ENCODE measurements around the gene RAB23. TPM values are rescaled to one million over a fixed set of nuclear protein-coding genes. Genes with fewer than 3 reads are reported as not detected.

The RAB23 gene
- total RNA-seq, 1 donor from 2014 or later = 21.4 TPM

GRCh38 chr6:57180596-57180995 lies 41.5 kb downstream of the RAB23 start:
- no peak overlapping the region for H3K4me3 Mint-ChIP-seq (ENCODE audit: unreplicated experiment)
- H3K36me3 ChIP-seq (ENCODE audit: insufficient read depth, low read length) = peaks cover 34% of the 10 kb centered on the region

DNA sequence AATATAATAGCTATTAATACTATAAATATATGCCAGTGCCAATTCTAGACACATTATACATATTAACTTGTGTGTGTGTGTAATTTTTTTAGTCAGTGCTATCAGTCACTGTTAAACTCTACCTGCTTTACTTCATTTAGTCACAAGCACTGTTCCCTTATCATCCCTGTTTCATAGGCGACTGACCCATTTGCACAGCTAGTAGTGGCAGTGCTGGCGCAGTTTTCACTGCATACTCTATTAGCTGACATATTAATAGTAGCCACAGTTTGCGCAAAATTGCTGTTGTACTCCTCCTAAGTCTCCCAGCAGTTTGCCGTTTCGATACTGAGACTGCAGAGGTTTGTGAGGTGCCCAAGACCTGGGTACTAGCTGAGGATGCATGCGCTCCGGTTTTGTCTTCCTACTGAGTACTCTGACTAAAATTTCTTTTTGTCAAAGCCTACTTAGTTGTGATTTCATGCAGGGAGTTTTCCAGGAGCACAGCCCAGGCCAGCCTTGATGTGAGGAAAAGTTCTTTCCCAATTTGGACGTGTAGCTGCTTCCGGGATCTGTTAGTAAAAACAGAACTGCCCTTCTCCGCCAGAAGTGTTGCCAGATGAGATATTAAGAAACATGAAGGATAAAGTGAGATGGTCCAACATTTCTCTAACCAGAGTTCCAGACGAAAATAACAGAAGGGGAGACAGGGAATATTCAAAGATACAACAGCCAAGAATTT lies 44.4 kb downstream of the RAB23 start:
- Histone ChIP-seq H3K27ac (ENCODE audit: low read depth, low read length) (no peak overlapping the region), H2AFZ (ENCODE audit: low read depth, low read length) (no peak overlapping the region), H3K36me3 (ENCODE audit: insufficient read depth, low read length) (peaks cover 12% of the 10 kb centered on the region), H3K4me3 (ENCODE audit: insufficient read depth, low read depth, low read length) (no peak overlapping the region), H3K27me3 (ENCODE audit: insufficient read depth, low read length) (no peaks in the 10 kb centered on the region), H3K9me3 (ENCODE audit: insufficient read depth, low read depth, low read length) (no peaks in the 10 kb centered on the region), H3K79me2 (ENCODE audit: insufficient read depth, low read length) (peaks cover 95% of the 10 kb centered on the region), H4K20me1 (ENCODE audit: insufficient read depth, low read length) (peaks cover 36% of the 10 kb centered on the region), H3K4me1 (ENCODE audit: insufficient read depth, low read length) (peaks cover 11% of the 10 kb centered on the region), H3K9ac (ENCODE audit: low read length) (no peak overlapping the region), H3K4me2 (ENCODE audit: low read length) (no peak overlapping the region)
- peaks cover 24% of the 10 kb centered on the region for H3K4me1 Mint-ChIP-seq (ENCODE audit: low read depth, unreplicated experiment)
- H3K4me3 Mint-ChIP-seq (ENCODE audit: unreplicated experiment) = no peak overlapping the region
- TF ChIP-seq EZH2 (IDR thresholded peaks at IDR 0.05; ENCODE audit: insufficient read depth, low read length) = no peak
- TF ChIP-seq, protein P1, sequence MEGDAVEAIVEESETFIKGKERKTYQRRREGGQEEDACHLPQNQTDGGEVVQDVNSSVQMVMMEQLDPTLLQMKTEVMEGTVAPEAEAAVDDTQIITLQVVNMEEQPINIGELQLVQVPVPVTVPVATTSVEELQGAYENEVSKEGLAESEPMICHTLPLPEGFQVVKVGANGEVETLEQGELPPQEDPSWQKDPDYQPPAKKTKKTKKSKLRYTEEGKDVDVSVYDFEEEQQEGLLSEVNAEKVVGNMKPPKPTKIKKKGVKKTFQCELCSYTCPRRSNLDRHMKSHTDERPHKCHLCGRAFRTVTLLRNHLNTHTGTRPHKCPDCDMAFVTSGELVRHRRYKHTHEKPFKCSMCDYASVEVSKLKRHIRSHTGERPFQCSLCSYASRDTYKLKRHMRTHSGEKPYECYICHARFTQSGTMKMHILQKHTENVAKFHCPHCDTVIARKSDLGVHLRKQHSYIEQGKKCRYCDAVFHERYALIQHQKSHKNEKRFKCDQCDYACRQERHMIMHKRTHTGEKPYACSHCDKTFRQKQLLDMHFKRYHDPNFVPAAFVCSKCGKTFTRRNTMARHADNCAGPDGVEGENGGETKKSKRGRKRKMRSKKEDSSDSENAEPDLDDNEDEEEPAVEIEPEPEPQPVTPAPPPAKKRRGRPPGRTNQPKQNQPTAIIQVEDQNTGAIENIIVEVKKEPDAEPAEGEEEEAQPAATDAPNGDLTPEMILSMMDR (IDR thresholded peaks at IDR 0.05; ENCODE audit: insufficient read depth, low read depth, low read length) = no peak
- DNase-seq (ENCODE audit: low read depth) = no peak
- FAIRE-seq = no peak
- no peaks in the 10 kb centered on the region for H3K9me3 Mint-ChIP-seq (ENCODE audit: unreplicated experiment)
- no peaks in the 10 kb centered on the region for H3K27me3 Mint-ChIP-seq (ENCODE audit: low read depth, unreplicated experiment)
- peaks cover 3% of the 10 kb centered on the region for H3K36me3 Mint-ChIP-seq (ENCODE audit: low read depth, unreplicated experiment)
- no peak overlapping the region for H3K27ac Mint-ChIP-seq (ENCODE audit: unreplicated experiment)

More at GRCh38 chr6:57180596-57180995, 41.5 kb downstream of the RAB23 start:
- H3K27me3 Mint-ChIP-seq (ENCODE audit: low read depth, unreplicated experiment) = no peaks in the 10 kb centered on the region
- no peak overlapping the region for H3K4me2 ChIP-seq (ENCODE audit: low read length)
- FAIRE-seq (no peak), DNase-seq (ENCODE audit: low read depth) (no peak)
- no peaks in the 10 kb centered on the region for H3K4me1 ChIP-seq (ENCODE audit: insufficient read depth, low read length)
- H3K27ac ChIP-seq (ENCODE audit: low read depth, low read length) = no peak overlapping the region
- no peaks in the 10 kb centered on the region for H3K27me3 ChIP-seq (ENCODE audit: insufficient read depth, low read length)
- peaks cover 8% of the 10 kb centered on the region for H3K36me3 Mint-ChIP-seq (ENCODE audit: low read depth, unreplicated experiment)
- H3K9me3 ChIP-seq (ENCODE audit: insufficient read depth, low read depth, low read length) = no peaks in the 10 kb centered on the region
- no peak overlapping the region for H3K4me3 ChIP-seq (ENCODE audit: insufficient read depth, low read depth, low read length)
- no peaks in the 10 kb centered on the region for H3K9me3 Mint-ChIP-seq (ENCODE audit: unreplicated experiment)
- H3K79me2 ChIP-seq (ENCODE audit: insufficient read depth, low read length) = peaks cover 66% of the 10 kb centered on the region
- H3K4me1 Mint-ChIP-seq (ENCODE audit: low read depth, unreplicated experiment) = peaks cover 21% of the 10 kb centered on the region
- TF ChIP-seq, protein P1 (IDR thresholded peaks at IDR 0.05; ENCODE audit: insufficient read depth, low read depth, low read length) = no peak
- TF ChIP-seq EZH2 (IDR thresholded peaks at IDR 0.05; ENCODE audit: insufficient read depth, low read length) = no peak
- no peak overlapping the region for H2AFZ ChIP-seq (ENCODE audit: low read depth, low read length)
- no peak overlapping the region for H3K27ac Mint-ChIP-seq (ENCODE audit: unreplicated experiment)
- peaks cover 32% of the 10 kb centered on the region for H4K20me1 ChIP-seq (ENCODE audit: insufficient read depth, low read length)
- H3K9ac ChIP-seq (ENCODE audit: low read length) = no peak overlapping the region

GRCh38 chr6:57174511-57174907 lies 47.6 kb downstream of the RAB23 start:
- peak overlapping the region; percentile 85 for H3K27ac Mint-ChIP-seq (ENCODE audit: unreplicated experiment)
- H3K27me3 Mint-ChIP-seq (ENCODE audit: low read depth, unreplicated experiment) = no peaks in the 10 kb centered on the region
- Histone ChIP-seq H3K27me3 (ENCODE audit: insufficient read depth, low read length) (no peaks in the 10 kb centered on the region), H3K27ac (ENCODE audit: low read depth, low read length) (peak overlapping the region; percentile 61), H3K79me2 (ENCODE audit: insufficient read depth, low read length) (peaks cover 71% of the 10 kb centered on the region), H2AFZ (ENCODE audit: low read depth, low read length) (no peak overlapping the region), H4K20me1 (ENCODE audit: insufficient read depth, low read length) (peaks cover 22% of the 10 kb centered on the region), H3K9me3 (ENCODE audit: insufficient read depth, low read depth, low read length) (no peaks in the 10 kb centered on the region), H3K4me3 (ENCODE audit: insufficient read depth, low read depth, low read length) (peak overlapping the region; percentile 72), H3K4me1 (ENCODE audit: insufficient read depth, low read length) (peaks cover 14% of the 10 kb centered on the region), H3K36me3 (ENCODE audit: insufficient read depth, low read length) (peaks cover 4% of the 10 kb centered on the region), H3K9ac (ENCODE audit: low read length) (peak overlapping the region; percentile 92), H3K4me2 (ENCODE audit: low read length) (peak overlapping the region; percentile 88)
- FAIRE-seq (no peak), DNase-seq (ENCODE audit: low read depth) (no peak)
- no peaks in the 10 kb centered on the region for H3K9me3 Mint-ChIP-seq (ENCODE audit: unreplicated experiment)
- H3K4me1 Mint-ChIP-seq (ENCODE audit: low read depth, unreplicated experiment) = peaks cover 18% of the 10 kb centered on the region
- no peak for TF ChIP-seq EZH2 (IDR thresholded peaks at IDR 0.05; ENCODE audit: insufficient read depth, low read length)
- TF ChIP-seq, protein P1 (IDR thresholded peaks at IDR 0.05; ENCODE audit: insufficient read depth, low read depth, low read length) = no peak
- peaks cover 3% of the 10 kb centered on the region for H3K36me3 Mint-ChIP-seq (ENCODE audit: low read depth, unreplicated experiment)
- peak overlapping the region; percentile 97 for H3K4me3 Mint-ChIP-seq (ENCODE audit: unreplicated experiment)
